Brain microvascular endothelial cell (primary cell): ENCODE data around the gene PFDN1.

Experiments
- DNase-seq: peaks from one replicate; pipeline ENCODE4 v3.0.0-alpha.2; 2020
- H3K27ac ChIP-seq: fragments of 250-450 bp; sonication (Bioruptor Pico); 2 replicates; pipeline ENCODE4 v1.5.1; 2020; ENCODE audit warnings: mild to moderate bottlenecking, moderate library complexity
- H3K27me3 ChIP-seq: fragments of 250-450 bp; sonication (Bioruptor Pico); replicated peaks from 2 replicates; pipeline ENCODE4 v1.5.1; 2020; ENCODE audit warnings: mild to moderate bottlenecking
- H3K36me3 ChIP-seq: fragments of 250-450 bp; sonication (Bioruptor Pico); replicated peaks from 2 replicates; pipeline ENCODE4 v1.5.1; 2020; ENCODE audit warnings: mild to moderate bottlenecking
- H3K4me3 ChIP-seq: 2 replicates; pipeline ENCODE4 v1.5.1; 2011; ENCODE audit warnings: low read depth, mild to moderate bottlenecking, control low read depth, low read length, moderate library complexity
- in situ Hi-C: cut with HindIII; loops from 2 replicates; pipeline ENCODE4 v1.10.0; 2017; ENCODE audit warnings: low sequenced_read_pairs, low pct_ligation_motif_present
- TF ChIP-seq, protein P1 (sequence below): IDR thresholded peaks from 2 replicates; pipeline ENCODE4 v1.5.1; 2011; ENCODE audit warnings: low read depth, mild to moderate bottlenecking, moderate library complexity, low read length, control low read depth, inconsistent platforms; ENCODE audit errors: missing control alignments

PFDN1 gene

DNA sequence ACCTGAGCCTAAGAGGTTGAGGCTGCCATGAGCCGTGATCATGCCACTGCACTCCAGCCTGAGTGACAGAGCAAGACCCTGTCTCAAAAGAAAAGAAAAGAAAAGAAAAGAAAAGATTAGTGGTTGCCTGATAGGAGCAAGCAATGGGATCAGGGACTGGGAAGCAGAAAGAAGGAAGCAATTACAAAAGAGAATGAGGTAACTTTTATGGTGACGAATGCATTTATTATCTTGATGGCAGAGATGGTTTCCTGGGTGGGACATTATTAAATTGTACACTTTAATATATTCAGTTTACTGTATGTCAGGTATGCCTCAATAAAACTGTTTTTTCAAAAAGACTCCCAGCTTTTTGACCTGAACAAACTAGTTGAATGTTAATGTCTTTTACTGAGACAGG lies 7.5 kb upstream of the PFDN1 start:
- Histone ChIP-seq H3K27me3 (no peaks in the 10 kb centered on the region), H3K36me3 (no peaks in the 10 kb centered on the region), H3K27ac (peak overlapping the region; percentile 92), H3K4me3 (no peak overlapping the region)
- TF ChIP-seq, protein P1, sequence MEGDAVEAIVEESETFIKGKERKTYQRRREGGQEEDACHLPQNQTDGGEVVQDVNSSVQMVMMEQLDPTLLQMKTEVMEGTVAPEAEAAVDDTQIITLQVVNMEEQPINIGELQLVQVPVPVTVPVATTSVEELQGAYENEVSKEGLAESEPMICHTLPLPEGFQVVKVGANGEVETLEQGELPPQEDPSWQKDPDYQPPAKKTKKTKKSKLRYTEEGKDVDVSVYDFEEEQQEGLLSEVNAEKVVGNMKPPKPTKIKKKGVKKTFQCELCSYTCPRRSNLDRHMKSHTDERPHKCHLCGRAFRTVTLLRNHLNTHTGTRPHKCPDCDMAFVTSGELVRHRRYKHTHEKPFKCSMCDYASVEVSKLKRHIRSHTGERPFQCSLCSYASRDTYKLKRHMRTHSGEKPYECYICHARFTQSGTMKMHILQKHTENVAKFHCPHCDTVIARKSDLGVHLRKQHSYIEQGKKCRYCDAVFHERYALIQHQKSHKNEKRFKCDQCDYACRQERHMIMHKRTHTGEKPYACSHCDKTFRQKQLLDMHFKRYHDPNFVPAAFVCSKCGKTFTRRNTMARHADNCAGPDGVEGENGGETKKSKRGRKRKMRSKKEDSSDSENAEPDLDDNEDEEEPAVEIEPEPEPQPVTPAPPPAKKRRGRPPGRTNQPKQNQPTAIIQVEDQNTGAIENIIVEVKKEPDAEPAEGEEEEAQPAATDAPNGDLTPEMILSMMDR: no peak
- in situ Hi-C loops: no loop called here
- DNase-seq: no peak

DNA sequence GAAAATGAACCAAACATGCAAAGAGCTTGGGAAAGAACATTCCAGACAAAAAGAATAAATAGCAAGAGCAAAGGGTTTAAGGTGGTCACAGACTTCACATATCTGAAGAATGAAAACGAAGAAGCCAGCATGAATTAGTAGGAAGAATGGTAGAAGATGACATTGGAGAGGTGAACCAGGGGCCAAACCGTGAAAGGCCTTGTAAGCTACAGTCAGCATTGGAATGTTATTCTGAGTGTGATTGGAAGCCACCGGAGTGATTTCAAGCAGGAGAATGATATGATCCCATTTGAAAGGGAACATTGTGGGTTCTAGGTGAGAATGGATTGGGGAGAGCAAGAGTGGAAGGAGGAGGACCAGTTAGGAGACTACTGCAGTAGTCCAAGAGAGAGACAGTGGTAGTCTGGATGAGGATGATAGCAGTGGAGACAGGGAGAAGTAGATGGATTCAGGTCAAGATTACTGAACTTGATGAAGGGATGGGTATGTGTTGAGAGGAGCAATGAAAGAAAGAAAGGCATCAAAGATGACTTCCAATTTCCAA lies 6.9 kb upstream of the PFDN1 start:
- H3K4me3 ChIP-seq: no peak overlapping the region
- in situ Hi-C loops: no loop called here

DNA sequence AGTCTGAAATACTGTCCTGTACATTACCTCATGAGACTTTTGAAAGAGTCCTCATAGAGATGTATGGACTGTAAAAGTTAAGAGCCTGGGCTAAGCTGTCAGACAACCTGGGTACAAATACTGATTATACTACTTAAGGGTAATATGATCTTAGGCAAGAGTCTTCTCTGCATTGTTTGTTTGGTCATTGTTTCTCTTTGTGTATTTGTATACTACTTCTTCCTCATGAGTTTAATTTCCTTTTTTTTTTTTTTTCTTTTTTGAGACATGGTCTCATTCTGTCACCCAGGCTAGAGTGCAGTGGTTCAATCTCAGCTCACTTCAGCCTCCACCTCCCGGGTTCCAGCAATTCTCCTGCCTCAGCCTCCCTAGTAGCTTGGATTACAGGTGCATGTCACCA lies 2.6 kb upstream of the PFDN1 start:
- no peak overlapping the region for H3K27ac ChIP-seq
- no peaks in the 10 kb centered on the region for H3K36me3 ChIP-seq
- DNase-seq: no peak
- in situ Hi-C loops: no loop called here
- no peaks in the 10 kb centered on the region for H3K27me3 ChIP-seq
- H3K4me3 ChIP-seq: no peak overlapping the region
- TF ChIP-seq, protein P1: no peak

More for the DNA sequence above, 6.9 kb upstream of the PFDN1 start:
- H3K27ac ChIP-seq: peak overlapping the region; percentile 92
- no peaks in the 10 kb centered on the region for H3K36me3 ChIP-seq
- peak; percentile 78 for DNase-seq
- TF ChIP-seq, protein P1: no peak
- H3K27me3 ChIP-seq: no peaks in the 10 kb centered on the region

DNA sequence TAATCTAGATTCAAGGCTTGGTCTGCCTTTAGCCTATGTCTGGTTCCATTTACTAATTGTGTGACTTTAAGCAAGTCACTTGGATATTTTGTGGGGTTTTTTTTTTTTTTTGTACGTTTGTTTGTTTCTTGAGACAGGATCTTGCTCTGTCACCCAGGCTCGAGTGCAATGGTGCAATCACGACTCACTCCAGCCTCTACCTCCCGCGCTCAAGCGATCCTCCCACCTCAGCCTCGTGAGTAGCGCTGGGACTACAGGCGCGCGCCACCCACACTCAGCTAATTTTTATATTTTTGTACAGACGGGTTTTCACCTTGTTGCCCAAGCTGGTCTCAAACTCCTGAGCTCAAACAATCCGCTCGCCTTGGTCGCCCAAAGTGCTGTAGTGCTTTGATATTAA lies 1.1 kb upstream of the PFDN1 start:
- no peak for DNase-seq
- H3K36me3 ChIP-seq: peaks cover 10% of the 10 kb centered on the region
- H3K27me3 ChIP-seq: no peaks in the 10 kb centered on the region
- TF ChIP-seq, protein P1: no peak
- in situ Hi-C loops: no loop called here
- H3K4me3 ChIP-seq: no peak overlapping the region
- H3K27ac ChIP-seq: no peak overlapping the region

DNA sequence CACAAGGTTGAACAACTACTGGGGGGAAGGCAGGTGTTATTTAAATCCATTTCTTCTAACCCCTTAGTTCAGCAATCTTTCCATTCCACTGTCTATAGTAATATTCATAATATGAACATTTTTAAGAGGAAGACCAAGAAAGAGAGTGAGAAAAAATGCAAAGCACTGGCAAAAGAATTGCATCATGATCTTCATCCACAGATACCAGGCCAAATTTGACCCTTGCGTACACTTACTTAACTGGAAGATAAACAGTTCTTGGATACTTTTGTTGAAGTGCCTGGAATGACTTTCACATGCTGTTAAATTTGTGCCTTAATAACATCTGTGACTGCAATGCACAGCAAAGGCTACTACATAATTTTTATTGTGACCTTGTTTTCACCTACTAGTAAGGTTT lies 1.8 kb downstream of the PFDN1 start:
- TF ChIP-seq, protein P1: no peak
- Histone ChIP-seq H3K36me3 (peaks cover 13% of the 10 kb centered on the region), H3K27ac (peak overlapping the region; percentile 94), H3K4me3 (no peak overlapping the region), H3K27me3 (no peaks in the 10 kb centered on the region)
- in situ Hi-C loops: no loop called here
- no peak for DNase-seq

DNA sequence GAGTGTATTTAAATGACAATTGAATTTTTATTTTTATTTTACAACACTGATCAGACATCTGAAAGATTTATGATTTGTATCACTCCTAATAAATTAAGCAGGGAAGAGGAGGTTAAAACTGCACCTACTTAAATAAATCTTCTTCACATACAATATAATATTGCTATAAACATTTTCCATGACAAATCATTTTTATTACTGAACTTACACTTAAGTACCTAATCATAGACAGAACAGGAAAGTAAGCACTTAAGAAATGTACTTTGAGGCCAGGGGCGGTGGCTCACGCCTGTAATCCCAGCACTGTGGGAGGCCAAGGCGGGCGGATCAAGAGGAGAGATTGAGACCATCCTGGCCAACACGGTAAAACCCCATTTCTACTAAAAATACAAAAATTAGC lies 3.8 kb downstream of the PFDN1 start:
- H3K27ac ChIP-seq: peak overlapping the region; percentile 78
- H3K36me3 ChIP-seq: peaks cover 13% of the 10 kb centered on the region
- in situ Hi-C loops: no loop called here
- TF ChIP-seq, protein P1: no peak
- no peak for DNase-seq
- no peaks in the 10 kb centered on the region for H3K27me3 ChIP-seq
- no peak overlapping the region for H3K4me3 ChIP-seq
